EL (cell line): ENCODE results near the gene SLC22A12.
"Not testable (repeated sequence)": the region's sequence is repeated elsewhere in the genome, so short reads cannot be mapped to it uniquely, and the experiment has no call there.

Experiments
- DNase-seq: peaks from one replicate; pipeline ENCODE4 v3.0.0-alpha.2; 2016

The SLC22A12 gene

DNA sequence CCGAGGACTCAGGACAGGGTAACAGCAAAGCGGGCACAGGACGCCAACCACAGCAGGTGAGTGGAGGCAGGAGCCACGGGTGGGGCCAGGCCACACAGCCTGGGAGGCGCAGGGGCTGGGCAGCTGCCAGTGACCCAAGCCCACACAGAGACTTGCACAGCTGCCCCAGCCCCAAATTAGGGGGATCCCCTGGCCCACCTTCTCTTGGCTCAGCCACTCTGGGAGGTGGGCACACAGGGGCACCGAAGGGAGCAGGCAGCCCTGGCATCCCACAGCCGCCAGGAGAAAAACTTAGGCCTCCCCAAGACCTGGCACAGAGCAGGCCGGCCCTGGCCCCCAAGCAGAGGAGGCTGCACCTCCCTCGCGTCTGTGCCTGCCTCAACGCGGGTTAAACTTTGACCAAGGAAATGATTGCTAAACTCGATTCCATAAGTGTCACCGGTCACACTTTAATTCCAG, at the start of gene SLC22A12:
Gene SLC22A12, plus strand, starts transcription at position 458 of the 459 bp plus-strand sequence. CDS start 337 bp downstream, outside the sequence.
- no peak for DNase-seq

DNA sequence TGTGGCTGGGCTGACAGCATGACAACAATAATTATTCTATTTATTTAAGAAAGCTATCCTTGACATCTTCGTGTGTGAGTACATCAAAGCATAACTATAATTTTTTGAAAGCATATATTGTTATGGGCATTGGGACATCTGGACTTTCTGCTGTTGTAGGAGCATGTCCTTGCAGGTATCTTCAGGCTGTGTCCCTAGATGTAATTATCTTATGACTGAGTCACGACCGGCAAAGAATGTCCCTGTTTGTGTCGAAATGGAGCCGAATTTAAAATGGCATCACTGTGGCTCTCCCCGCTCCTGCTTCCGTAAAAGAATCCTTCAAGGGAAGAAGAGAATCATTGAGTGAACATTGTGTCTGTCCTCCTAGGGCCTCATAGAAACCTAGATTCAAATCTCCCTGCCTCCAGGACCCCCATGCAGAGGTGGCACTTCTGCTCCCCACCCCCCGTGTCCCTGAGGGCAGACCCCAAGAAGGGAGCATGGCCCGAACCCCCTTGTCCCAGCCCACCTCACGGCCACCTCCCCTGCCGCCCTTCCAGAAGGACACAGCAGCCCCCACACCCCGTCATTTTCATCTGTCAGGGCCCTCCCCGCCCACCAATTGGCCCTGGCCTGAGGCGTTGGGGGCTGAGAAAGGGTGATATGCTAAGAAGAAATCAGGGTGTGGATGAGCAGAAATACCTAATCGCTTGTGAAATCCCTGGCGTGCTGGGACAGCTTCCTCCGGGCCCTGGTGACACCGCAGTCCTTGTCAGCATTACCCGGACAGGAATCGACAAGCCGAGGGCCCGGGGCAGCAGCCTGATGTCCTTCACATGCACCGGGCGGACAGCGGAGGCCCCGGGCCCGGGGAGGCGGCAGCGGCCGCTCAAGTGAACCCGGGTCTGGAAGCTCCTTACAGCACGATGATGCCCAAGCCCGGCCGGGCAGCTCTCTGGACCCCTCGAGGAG, 48.6 kb upstream of the SLC22A12 start:
- DNase-seq = no peak

DNA sequence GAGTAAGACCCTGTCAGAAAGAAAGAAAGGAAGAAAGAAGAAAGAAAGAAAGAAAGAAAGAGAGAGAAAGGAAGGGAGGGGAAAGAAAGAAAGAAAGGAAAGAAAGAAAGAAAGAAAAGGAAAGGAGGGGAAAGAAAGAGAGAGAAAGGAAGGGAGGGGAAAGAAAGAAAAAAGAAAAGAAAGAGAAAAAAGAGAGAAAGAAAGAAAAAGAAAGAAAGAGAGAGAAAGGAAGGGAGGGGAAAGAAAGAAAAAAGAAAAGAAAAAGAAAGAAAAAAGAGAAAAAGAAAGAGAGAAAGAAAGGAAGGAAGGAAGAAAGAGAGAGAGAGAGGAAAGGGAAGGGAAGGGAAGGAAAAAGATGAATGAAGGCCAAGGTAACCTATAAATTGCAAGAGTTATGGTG, 47.2 kb upstream of the SLC22A12 start:
- DNase-seq = no peak

GRCh38 chr11:64544616-64545296, 46.3 kb upstream of the SLC22A12 start:
- peak; percentile 30 for DNase-seq

DNA sequence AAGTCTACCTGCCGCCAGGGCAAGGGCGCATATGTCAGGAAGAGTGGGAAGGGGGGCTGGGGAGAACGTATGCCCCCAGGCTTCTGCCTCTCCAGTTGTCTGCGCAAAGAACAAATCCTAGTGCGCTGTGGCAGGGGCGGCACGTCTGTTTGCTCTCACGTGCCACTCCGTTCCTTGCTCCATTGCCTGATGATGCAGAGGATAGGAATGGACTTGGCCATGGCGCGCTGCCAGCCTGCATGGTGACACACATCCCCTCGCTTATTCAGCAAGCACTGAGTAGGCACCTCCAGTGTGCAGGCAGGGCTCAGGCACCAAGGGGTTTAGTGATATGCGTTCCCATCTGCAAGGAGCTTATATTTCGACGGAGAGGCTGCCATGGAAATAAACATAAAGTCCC, 45.4 kb upstream of the SLC22A12 start:
- DNase-seq = peak; percentile 97

DNA sequence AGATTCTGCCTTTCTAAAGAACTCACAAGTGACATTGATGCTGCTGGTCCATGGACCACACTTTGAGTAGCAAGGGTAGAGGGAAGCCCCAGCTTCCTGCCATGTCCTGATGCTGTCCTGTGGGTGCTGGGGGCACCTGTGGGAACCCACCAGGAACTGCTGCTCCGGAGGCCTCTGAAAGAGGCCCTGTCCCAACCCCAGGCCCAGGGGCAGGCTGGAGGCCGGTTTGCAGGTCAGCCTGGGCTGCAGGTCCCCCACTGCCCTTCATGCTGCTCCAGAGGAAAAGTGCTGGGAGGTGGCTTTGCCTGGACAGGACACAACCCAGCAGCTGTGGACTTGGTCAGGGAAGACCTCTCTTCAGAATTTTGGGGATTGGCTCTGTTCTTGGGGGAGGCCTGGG, 44.8 kb upstream of the SLC22A12 start:
- no peak for DNase-seq

DNA sequence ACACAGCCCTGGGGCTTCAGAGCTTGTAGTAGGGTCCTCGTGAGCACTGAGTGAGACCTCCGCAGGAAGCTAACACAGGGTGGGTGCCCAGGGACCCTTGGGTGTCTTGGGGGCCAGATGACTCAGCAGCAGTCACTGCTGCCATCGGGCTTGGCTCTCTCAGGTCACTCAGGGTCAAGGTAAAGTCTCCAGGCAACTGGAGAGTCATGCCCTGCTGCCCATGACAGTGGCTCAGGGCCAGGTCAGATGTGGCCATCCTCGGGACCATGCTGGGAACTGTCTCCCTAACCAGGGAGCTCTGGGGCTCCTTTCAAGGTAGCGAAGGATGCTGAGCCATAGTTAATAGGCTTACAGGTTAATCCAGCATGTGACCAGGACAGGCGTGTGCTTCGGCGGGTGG, 44.4 kb upstream of the SLC22A12 start:
- DNase-seq = no peak

DNA sequence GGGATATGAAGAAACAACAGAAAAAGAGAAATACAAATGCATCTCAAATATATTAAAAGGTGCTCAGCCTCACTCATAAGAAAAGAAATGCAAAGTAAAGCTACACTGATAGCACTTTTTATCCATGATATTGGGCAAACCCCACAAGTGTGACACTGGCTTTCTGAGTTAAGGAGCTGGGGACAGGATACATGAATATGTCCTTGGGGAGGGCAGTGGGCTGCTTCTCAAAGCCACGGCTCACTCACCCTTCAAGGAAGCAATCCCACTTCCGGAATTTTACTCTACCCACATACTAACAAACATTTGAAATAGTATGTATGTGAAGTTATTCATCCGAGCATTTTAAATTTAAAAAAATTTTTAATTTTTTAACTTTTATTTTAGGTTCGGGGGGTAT, 41.1 kb upstream of the SLC22A12 start:
- DNase-seq = no peak

GRCh38 chr11:64553554-64554201, 37.3 kb upstream of the SLC22A12 start:
- DNase-seq = peak; percentile 52

GRCh38 chr11:64556044-64556720, 34.8 kb upstream of the SLC22A12 start:
- DNase-seq = no peak

GRCh38 chr11:64556721-64557250, 34.2 kb upstream of the SLC22A12 start:
- DNase-seq = no peak

DNA sequence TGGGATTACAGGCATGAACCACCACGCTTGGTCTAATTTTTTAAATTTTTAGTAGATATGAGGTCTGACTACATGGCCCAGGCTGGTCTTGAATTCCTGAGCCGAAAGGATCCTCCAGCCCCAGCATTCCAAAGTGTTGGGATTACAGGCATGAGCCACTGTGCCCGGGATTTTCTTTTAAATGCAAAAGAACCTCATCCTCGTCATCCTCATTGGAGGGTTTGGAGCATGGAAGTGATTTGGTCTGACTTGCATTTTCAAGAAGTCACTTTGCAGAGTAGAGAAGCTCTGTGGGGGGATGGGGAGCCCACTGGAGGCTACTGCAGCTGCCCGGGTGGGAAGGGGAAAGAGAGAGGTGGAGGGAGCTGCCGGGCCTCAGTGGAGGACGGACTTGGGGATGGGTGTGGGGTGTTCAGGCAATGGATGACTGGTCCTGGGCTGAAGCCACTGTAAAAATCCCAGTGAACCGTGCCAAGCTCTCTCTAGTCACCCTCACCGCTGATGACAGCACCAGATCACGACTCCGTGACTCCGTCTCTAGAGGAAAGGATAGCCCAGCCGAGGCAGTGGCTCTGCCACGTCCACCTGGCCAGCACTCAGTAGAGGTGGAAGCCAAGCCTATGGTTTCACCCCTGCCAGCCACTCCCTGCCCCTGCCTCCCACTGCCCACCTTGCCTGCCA, 32.8 kb upstream of the SLC22A12 start:
- no peak for DNase-seq

GRCh38 chr11:64558869-64559268, 32.2 kb upstream of the SLC22A12 start:
- no peak for DNase-seq

GRCh38 chr11:64559351-64560138, 31.5 kb upstream of the SLC22A12 start:
- no peak for DNase-seq

DNA sequence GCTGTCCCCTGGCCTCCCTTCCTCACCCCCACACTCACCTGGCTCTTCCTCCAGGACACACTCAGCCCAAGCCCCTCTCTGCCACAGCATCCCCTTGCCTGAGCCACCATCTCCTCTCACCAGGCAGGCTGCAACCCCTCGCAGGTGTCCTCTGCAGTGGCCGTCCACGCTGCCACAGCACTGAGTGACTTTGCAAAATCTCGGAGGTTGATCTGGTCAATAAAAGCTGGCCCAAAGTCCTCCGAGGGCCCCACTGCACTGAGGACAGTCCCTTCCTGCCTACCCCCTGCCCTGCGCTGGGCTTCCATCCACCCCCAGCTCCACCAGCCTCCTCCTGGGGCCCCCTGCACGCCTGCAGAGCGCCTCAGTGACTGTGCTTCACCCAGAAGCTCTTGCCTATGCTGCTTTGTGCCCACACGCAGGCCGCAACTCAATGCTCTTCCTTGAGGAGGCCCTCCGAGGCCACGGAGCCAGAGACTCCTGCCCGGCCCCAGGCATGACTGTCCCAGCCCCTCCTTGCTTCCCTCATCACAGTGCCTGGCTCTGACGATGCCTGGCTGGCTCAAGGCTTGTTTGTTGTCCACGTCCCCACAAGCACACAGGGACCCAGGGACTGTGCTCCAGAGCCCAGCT, 30.8 kb upstream of the SLC22A12 start:
- no peak for DNase-seq

GRCh38 chr11:64560941-64561340, 30.1 kb upstream of the SLC22A12 start:
- DNase-seq = no peak

DNA sequence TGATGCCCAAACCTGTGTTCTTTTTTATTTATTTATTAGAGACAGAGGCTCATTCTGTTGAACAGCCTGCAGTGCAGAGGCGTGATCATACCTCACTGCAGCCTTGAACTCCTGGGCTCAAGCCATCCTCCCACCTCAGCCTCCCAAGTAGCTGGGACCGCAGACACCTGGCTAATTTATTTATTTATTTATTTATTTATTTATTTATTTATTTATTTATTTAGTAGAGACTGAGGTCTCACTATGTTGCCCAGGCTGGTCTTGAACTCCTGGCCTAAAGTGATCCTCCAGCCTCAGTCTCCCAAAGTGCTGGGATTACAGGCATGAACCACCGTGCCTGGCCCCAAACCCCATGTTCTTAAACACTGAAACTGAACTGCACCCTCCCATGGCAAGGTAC, 29.6 kb upstream of the SLC22A12 start:
- DNase-seq = not testable (repeated sequence)

DNA sequence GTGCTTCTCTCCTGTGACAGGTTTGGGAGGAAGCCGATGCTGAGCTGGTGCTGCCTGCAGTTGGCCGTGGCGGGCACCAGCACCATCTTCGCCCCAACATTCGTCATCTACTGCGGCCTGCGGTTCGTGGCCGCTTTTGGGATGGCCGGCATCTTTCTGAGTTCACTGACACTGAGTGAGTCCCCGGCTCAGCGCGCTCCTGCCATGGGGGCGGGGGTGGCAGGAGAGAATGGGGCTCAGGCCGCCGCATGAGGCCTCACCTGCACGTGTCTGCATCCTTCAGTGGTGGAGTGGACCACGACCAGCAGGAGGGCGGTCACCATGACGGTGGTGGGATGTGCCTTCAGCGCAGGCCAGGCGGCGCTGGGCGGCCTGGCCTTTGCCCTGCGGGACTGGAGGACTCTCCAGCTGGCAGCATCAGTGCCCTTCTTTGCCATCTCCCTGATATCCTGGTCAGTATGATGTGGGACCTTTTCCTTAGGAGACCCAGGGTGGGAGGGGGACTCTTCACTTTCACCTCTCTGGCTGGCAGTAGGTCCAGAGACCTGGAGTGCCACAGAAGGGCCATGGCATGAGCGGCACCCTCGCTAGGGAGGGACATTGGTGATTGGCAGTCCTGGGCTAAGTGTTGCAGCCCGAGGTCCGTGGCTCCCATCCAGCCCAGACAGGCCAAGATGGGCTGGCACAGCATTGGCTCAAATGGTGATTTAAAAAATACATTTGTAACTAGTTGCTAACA, 28.9 kb upstream of the SLC22A12 start:
- no peak for DNase-seq

GRCh38 chr11:64562723-64563351, 28.2 kb upstream of the SLC22A12 start:
- DNase-seq = no peak
